GM12801 (cell line): Measurements from ENCODE around the gene TNFAIP6.

Experiments
- CTCF ChIP-seq: IDR thresholded peaks from one replicate; pipeline ENCODE4 v1.5.1; 2011; ENCODE audit warnings: control low read depth; ENCODE audit not compliant: insufficient read length; ENCODE audit errors: extremely low read depth

TNFAIP6 gene

GRCh38 chr2:151336863-151337371, 20.5 kb upstream of the TNFAIP6 start:
- TF ChIP-seq CTCF = no peak

GRCh38 chr2:151337643-151338042, 19.7 kb upstream of the TNFAIP6 start:
- no peak for TF ChIP-seq CTCF

- TF ChIP-seq CTCF = no peak
Measured at GRCh38 chr2:151338115-151338514, 19.3 kb upstream of the TNFAIP6 start.

GRCh38 chr2:151343073-151343472, 14.3 kb upstream of the TNFAIP6 start:
- TF ChIP-seq CTCF = no peak

- no peak for TF ChIP-seq CTCF
Measured at GRCh38 chr2:151344906-151345305, 12.5 kb upstream of the TNFAIP6 start.

GRCh38 chr2:151347294-151347693, 10.1 kb upstream of the TNFAIP6 start:
- no peak for TF ChIP-seq CTCF

- TF ChIP-seq CTCF = no peak
Measured at GRCh38 chr2:151347906-151348305, 9.5 kb upstream of the TNFAIP6 start.
